MM.1S (cell line): Measurements from ENCODE around the gene FOXC1.

Source experiments
- DNase-seq: peaks from one replicate; pipeline ENCODE4 v3.0.0-alpha.2; 2015
- H2AFZ ChIP-seq: fragments of 300-600 bp; sonication (generic); 2 replicates; pipeline ENCODE4 v1.6.0; 2016; ENCODE audit warnings: antibody characterized with exemption, low read length
- H3F3A ChIP-seq: fragments of 300-600 bp; sonication (generic); 2 replicates; pipeline ENCODE4 v1.6.1; 2016; ENCODE audit warnings: mild to moderate bottlenecking, antibody characterized with exemption, low read length, moderate library complexity, mixed read lengths; ENCODE audit not compliant: insufficient read depth
- H3K27ac ChIP-seq: fragments of 300-600 bp; sonication (generic); 2 replicates; pipeline ENCODE4 v1.5.1; 2016; ENCODE audit warnings: mild to moderate bottlenecking, low read length
- H3K27me3 ChIP-seq: fragments of 300-600 bp; sonication (generic); replicated peaks from 2 replicates; pipeline ENCODE4 v1.6.0; 2016; ENCODE audit warnings: low read length; ENCODE audit not compliant: insufficient read depth
- H3K36me3 ChIP-seq: fragments of 300-600 bp; sonication (generic); replicated peaks from 2 replicates; pipeline ENCODE4 v1.6.1; 2016; ENCODE audit warnings: mild to moderate bottlenecking, low read length, mixed read lengths; ENCODE audit not compliant: insufficient read depth
- H3K4me1 ChIP-seq: fragments of 300-600 bp; sonication (generic); 2 replicates; pipeline ENCODE4 v1.6.1; 2016; ENCODE audit warnings: low read length, mixed read lengths
- H3K4me2 ChIP-seq: fragments of 300-600 bp; sonication (generic); 2 replicates; pipeline ENCODE4 v1.6.0; 2016; ENCODE audit warnings: low read depth, low read length
- H3K4me3 ChIP-seq: fragments of 300-600 bp; sonication (generic); 2 replicates; pipeline ENCODE4 v1.5.1; 2016; ENCODE audit warnings: low read length, mixed read lengths
- H3K79me2 ChIP-seq: fragments of 300-600 bp; sonication (generic); 2 replicates; pipeline ENCODE4 v1.6.1; 2016; ENCODE audit warnings: mixed run types, low read length, mixed read lengths
- H3K9ac ChIP-seq: fragments of 300-600 bp; sonication (generic); 2 replicates; pipeline ENCODE4 v1.6.1; 2016; ENCODE audit warnings: low read length, mixed read lengths
- H3K9me2 ChIP-seq: fragments of 300-600 bp; sonication (generic); replicated peaks from 2 replicates; pipeline ENCODE4 v1.6.1; 2016; ENCODE audit warnings: mild to moderate bottlenecking, low read length, mixed read lengths; ENCODE audit not compliant: insufficient read depth
- H3K9me3 ChIP-seq: fragments of 300-600 bp; sonication (generic); replicated peaks from 2 replicates; pipeline ENCODE4 v1.6.1; 2016; ENCODE audit warnings: mild to moderate bottlenecking, low read length, mixed read lengths; ENCODE audit not compliant: insufficient read depth
- H4K20me1 ChIP-seq: fragments of 300-600 bp; sonication (generic); 2 replicates; pipeline ENCODE4 v1.6.1; 2016; ENCODE audit warnings: mild to moderate bottlenecking, low read length, moderate library complexity, mixed read lengths; ENCODE audit not compliant: insufficient read depth
- EZH2 ChIP-seq: fragments of 300-600 bp; sonication (generic); optimal IDR thresholded peaks from 2 replicates; pipeline ENCODE3; 2017; ENCODE audit warnings: low read depth, mild to moderate bottlenecking, antibody characterized with exemption, low read length, mixed read lengths
- EZH2phosphoT487 ChIP-seq: fragments of 300-600 bp; sonication (generic); IDR thresholded peaks from 2 replicates; pipeline ENCODE4 v1.6.1; 2018; ENCODE audit warnings: antibody characterized with exemption, low read length
- TF ChIP-seq, protein P1 (sequence below): fragments of 300-600 bp; sonication (generic); IDR thresholded peaks from 2 replicates; pipeline ENCODE4 v1.5.1; 2016; ENCODE audit warnings: antibody characterized with exemption, low read length, mixed read lengths

The FOXC1 gene

GRCh38 chr6:1644516-1645060 lies 34.9 kb downstream of the FOXC1 start:
- Histone ChIP-seq H3K4me3 (no peak overlapping the region), H3F3A (no peaks in the 10 kb centered on the region), H3K9me3 (no peaks in the 10 kb centered on the region), H3K4me1 (no peaks in the 10 kb centered on the region), H3K9me2 (no peaks in the 10 kb centered on the region), H3K79me2 (no peaks in the 10 kb centered on the region), H3K27me3 (no peaks in the 10 kb centered on the region), H3K4me2 (no peak overlapping the region), H3K36me3 (no peaks in the 10 kb centered on the region), H3K9ac (no peak overlapping the region), H3K27ac (no peak overlapping the region), H2AFZ (no peak overlapping the region), H4K20me1 (no peaks in the 10 kb centered on the region)
- DNase-seq, result no peak
- TF ChIP-seq EZH2, result no peak
- no peak for TF ChIP-seq EZH2phosphoT487
- TF ChIP-seq, protein P1, sequence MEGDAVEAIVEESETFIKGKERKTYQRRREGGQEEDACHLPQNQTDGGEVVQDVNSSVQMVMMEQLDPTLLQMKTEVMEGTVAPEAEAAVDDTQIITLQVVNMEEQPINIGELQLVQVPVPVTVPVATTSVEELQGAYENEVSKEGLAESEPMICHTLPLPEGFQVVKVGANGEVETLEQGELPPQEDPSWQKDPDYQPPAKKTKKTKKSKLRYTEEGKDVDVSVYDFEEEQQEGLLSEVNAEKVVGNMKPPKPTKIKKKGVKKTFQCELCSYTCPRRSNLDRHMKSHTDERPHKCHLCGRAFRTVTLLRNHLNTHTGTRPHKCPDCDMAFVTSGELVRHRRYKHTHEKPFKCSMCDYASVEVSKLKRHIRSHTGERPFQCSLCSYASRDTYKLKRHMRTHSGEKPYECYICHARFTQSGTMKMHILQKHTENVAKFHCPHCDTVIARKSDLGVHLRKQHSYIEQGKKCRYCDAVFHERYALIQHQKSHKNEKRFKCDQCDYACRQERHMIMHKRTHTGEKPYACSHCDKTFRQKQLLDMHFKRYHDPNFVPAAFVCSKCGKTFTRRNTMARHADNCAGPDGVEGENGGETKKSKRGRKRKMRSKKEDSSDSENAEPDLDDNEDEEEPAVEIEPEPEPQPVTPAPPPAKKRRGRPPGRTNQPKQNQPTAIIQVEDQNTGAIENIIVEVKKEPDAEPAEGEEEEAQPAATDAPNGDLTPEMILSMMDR, result no peak

DNA sequence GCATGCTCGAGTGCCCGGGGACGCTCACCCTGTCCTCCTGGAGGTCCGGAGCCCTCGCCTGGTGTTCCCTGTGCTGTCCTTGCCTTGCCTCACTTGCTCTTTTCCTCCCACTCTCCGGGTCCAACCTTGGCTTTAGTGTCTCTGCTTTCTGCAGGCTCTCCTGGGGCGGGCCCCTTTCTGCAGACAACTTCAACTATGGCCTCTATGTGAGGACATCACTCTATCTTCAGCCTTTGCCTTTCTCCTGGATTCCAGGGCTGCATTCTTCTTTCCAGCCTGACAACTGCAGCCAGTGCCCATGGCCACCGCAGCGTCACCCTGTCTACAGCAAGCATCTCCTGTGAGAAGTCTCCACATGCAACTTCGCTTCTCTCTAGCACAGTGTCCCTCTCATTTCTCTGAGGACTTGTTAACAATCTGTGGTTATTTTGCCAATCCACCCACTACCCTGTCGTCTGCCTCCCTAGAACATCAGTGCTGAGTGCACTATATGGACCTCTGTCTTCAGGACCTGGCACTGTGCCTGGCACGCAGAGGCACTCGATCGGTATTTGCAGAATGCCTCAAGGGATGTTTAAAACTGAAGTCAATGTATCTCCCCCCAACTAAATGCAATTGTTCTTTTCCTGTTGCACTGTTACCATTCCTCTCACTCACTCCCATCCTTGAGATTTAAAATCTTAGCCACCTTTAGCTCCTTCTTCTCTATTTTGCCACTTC lies 35.9 kb downstream of the FOXC1 start:
- H3K27me3 ChIP-seq, result no peaks in the 10 kb centered on the region
- TF ChIP-seq, protein P1, result no peak

DNA sequence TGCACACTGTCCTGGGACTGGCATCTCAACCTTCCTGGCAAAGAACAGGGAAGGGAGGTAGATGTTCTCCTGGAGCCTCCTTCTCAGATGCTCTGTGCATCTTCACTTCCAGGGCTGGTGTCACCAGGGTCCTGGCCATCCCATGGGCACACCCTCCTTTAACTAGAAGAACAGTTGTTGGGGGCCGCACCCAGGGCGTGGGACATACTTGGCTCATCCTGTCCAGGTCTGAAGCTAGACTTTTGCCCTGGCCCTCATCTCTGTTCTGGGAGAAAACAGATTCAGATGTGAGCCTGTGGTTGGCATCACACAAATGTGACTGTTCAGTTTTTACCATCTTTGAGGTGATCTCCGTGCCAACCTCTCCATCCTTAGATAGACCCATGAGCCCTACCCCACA lies 41.6 kb downstream of the FOXC1 start:
- Histone ChIP-seq H4K20me1 (no peaks in the 10 kb centered on the region), H3K9me3 (no peaks in the 10 kb centered on the region), H3K36me3 (no peaks in the 10 kb centered on the region), H3K4me3 (no peak overlapping the region), H3K9ac (no peak overlapping the region), H3F3A (no peaks in the 10 kb centered on the region), H3K27me3 (no peaks in the 10 kb centered on the region), H3K79me2 (no peaks in the 10 kb centered on the region), H2AFZ (no peak overlapping the region), H3K4me2 (no peak overlapping the region), H3K4me1 (no peaks in the 10 kb centered on the region), H3K9me2 (no peaks in the 10 kb centered on the region), H3K27ac (no peak overlapping the region)
- TF ChIP-seq, protein P1, result no peak
- TF ChIP-seq EZH2phosphoT487, result no peak
- TF ChIP-seq EZH2, result no peak
- DNase-seq, result no peak

More for the DNA sequence above, 35.9 kb downstream of the FOXC1 start:
- H2AFZ ChIP-seq, result no peak overlapping the region
- H3F3A ChIP-seq, result no peaks in the 10 kb centered on the region
- H3K36me3 ChIP-seq, result no peaks in the 10 kb centered on the region
- no peaks in the 10 kb centered on the region for H4K20me1 ChIP-seq
- H3K9me3 ChIP-seq, result no peaks in the 10 kb centered on the region
- H3K9ac ChIP-seq, result no peak overlapping the region
- H3K79me2 ChIP-seq, result no peaks in the 10 kb centered on the region
- no peaks in the 10 kb centered on the region for H3K4me1 ChIP-seq
- no peaks in the 10 kb centered on the region for H3K9me2 ChIP-seq
- H3K4me3 ChIP-seq, result no peak overlapping the region
- no peak overlapping the region for H3K4me2 ChIP-seq
- no peak for DNase-seq
- H3K27ac ChIP-seq, result no peak overlapping the region
